Measurements from ENCODE around the gene MMS19.

DNA sequence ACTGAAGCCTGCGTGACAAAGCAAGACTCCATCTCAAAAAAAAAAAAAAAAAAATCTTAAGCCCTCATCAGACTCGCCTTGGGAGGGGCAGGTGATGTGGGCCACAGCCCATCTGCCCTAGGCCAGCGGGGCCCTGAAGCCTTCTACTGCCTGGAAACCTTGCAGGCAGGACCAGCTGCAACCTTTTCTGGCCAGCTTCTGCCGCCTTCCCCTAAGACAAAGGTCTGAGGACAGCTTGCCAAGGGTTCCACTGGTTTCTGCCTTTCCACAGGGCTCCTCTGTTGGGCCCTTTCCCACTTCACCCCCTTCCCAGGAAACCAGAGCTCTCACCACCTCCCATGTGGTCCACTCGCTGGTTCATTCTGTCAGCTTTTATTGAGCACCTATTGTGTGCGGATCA, 35.7 kb upstream of the MMS19 start:
- TF ChIP-seq, protein P1, sequence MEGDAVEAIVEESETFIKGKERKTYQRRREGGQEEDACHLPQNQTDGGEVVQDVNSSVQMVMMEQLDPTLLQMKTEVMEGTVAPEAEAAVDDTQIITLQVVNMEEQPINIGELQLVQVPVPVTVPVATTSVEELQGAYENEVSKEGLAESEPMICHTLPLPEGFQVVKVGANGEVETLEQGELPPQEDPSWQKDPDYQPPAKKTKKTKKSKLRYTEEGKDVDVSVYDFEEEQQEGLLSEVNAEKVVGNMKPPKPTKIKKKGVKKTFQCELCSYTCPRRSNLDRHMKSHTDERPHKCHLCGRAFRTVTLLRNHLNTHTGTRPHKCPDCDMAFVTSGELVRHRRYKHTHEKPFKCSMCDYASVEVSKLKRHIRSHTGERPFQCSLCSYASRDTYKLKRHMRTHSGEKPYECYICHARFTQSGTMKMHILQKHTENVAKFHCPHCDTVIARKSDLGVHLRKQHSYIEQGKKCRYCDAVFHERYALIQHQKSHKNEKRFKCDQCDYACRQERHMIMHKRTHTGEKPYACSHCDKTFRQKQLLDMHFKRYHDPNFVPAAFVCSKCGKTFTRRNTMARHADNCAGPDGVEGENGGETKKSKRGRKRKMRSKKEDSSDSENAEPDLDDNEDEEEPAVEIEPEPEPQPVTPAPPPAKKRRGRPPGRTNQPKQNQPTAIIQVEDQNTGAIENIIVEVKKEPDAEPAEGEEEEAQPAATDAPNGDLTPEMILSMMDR (IDR thresholded peaks at IDR 0.05): no peak
- TF ChIP-seq POLR2A (IDR thresholded peaks at IDR 0.05): no peak
